NOMO-1 treated with dmso at 0.1 percent for 144 hours (cell line): Measurements from ENCODE around the gene TRABD2A.

Experiments used
- DNase-seq: peaks from one replicate; lab custom pipeline; 2025; ENCODE audit not compliant: unreplicated experiment; lab: John Stamatoyannopoulos, UW

Gene TRABD2A

DNA sequence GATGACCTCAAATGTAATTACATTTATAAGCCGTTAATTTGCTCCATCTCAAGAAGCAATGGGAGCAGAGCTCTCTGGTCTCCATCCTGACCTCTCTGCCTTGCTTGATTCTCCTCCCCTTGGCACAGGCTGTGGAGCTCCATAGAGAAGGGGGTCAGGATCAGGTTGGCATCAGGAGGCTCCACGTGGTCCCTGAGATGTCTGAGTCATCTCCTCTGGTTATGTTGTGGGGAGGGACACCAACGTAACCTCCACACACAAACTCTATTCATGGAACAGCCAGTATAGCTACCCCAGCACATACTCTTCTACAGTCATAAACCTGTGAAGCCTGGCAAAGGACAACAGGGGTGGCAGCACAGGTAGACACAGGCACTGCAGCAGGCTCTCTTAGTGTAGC lies 29.0 kb downstream of the TRABD2A start:
- DNase-seq: no peak

DNA sequence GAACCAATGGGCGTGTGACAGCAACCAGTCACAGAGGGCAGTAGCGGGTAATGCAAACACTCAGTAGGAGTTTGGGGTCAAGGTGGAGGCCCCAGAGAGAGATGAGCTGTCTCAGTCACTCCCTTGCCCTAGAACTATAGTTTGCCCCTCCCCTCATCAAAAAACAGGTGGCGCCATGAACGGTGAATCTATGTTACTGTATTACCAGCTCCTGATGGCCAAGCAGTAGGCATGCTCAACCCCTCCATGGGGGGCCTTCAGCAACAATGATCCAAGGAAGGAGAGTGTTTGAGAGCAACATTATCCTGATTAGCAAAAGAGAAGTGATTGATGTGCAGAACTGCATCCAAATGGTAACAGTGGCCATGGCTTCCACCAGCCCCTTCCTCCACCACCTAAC lies 30.4 kb downstream of the TRABD2A start:
- DNase-seq: no peak

DNA sequence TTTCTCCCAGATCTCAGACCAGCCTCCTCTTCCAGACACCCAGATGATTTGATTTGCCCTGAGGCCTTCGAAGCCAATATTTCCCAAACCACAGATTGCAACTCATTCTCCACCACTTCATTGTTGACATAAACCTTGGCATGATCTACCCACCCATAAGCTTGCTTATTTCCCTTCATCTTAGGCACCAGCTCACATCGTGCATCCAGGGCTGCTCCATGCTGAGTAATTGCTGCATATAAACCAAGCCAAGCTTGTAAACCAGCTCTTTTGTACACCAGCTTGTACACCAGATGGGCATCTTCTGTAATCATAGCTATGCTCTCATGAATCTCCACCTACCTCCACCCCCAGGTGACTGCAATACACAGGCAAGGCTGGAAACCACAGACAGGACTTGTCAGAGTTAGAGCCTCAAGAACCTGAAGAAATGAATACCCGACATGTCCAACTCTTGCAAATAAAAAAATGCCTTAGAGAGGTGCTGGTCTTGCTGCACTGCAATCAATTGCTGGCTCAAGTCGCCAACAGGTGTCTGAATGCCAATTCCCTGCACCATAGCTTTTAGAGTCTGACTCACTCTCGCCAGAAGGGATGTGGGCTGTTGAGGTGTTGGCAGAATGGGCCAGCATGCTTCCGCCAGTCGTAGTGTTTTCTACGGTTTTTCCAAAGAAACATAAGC lies 31.5 kb downstream of the TRABD2A start:
- DNase-seq: no peak

DNA sequence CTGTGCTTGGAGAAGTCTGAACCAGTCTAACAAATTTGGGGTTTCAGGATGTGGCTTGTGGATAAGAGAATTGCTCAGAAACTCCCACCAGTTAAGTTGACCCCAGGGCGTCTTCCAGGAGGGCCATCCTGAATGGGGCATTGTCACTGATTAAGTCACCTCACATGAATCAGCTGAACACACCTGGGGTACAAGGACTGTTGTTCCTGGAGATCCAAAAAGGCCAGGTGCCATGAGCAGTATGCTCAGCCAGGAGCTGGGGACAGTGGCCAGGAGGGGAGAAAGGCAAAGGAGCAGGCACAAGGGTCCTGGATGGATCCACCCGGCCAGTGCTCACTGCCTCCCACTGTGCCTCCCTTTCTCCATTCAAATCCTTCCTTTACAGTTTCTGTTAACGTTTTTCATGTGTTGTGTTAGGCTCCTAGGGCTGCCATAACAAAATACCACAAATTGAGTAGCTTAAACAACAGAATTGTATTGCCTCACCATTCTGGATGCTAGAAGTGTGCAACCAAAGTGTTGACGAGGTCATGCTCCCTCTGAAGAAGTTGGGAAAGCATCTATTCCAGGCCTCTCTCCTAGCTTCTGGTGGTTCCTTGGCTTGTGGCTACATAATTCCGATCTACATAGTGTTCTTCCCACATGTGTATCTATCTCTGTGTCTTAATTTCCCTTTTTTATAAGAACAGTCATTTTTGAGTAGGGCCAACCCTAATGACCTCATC lies 33.4 kb downstream of the TRABD2A start:
- DNase-seq: no peak

DNA sequence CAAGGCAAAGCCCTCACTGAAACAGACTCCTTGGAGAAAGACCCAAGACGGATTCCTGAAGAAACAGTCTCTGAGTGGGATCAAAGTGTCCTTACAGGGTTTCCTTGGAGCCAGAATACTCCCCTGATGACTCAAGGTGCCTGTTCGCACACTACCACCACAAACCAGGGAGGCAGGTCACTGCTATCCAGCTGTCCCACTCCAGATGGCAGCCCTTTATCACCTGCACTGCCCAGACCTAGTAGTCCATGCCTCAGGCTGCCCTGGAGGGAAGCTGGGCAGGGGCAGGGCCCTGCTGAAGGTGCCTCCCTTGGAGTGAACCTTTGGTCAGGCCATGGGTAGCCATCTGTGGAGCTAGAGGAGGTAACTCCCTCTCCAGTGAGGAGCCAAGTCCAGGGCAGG lies 34.1 kb downstream of the TRABD2A start:
- DNase-seq: no peak

DNA sequence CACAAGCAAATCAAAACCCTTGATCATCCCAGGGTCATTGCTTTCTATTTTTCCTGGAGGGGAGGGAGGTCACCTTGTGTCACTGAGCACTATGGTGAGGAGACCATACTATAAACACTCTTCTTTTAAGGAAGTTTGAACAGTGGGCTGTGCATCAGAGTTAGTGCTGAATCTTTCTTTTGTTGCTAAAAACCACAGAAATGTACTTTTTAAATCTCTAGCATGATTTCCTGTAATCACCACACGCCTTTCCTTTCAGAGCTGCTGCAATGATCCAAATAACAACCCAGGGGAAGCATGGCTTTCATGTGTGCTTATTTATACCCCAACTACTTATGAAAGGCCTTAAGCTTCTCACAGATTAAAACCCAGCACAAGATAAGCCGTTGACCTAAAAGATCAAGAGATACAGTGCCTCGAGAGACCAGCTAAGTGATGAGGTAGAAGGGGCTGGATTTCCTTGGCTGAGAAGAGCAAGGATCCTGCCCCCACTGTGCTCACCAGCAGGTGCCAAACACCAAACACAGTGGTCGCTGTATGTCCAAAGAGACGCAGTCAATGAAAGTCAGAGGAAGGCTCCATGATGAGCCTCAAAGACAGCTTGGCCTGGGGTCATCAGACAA lies 34.7 kb downstream of the TRABD2A start:
- no peak for DNase-seq

DNA sequence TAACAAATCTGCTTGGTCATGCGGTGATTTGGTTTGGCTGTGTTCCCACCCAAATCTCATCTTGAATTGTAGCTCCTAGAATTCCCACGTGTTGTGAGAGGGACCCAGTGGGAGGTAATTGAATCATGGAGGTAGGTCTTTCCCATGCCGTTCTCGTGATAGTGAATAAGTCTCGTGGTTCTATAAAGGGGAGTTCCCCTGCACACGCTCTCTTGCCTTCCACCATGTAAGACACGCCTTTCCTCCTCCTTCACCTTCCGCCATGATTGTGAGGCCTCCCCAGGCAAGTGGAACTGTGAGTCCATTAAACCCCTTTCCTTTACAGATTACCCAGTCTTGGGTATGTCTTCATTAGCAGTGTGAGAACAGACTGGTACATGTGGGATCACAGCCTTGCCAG lies 36.7 kb downstream of the TRABD2A start:
- DNase-seq: no peak

DNA sequence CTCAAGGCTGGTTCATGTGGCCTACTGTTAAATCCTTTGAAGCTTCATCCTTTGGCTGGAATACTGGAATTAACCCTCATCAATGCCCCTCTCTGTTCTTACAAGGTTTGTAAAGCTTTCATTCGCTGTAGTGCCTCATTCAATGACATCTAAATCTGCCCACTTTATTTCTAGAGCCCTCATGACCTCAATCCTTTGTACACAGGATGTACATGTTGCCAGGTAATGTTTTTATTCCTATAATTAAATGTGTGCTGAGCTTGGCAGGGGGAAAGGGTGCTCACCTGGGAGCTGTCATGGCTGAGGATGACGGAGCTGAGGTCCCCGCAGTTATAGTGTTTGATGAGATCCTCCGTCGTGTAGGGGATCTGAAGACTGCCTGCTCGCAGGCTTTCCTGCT lies 39.3 kb downstream of the TRABD2A start:
- DNase-seq: no peak

DNA sequence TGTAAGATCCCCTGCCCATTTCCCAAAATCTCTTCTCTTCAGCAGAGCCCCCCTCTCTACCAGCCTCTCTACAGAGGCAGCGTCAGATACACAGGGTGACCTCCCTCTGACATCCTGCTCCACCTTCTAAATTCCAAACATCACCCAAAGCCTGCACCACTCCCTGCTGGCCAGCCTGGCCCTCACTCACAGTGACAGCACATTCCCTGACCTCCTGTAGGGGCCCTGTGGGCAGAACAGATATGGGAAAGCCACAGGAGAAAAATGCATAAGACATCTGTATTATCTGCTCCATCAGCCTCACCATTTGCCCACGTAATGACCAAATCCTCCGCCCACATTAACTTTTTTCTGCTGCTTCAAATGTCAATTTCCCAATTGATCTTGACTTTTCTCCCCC lies 40.6 kb downstream of the TRABD2A start:
- DNase-seq: no peak

DNA sequence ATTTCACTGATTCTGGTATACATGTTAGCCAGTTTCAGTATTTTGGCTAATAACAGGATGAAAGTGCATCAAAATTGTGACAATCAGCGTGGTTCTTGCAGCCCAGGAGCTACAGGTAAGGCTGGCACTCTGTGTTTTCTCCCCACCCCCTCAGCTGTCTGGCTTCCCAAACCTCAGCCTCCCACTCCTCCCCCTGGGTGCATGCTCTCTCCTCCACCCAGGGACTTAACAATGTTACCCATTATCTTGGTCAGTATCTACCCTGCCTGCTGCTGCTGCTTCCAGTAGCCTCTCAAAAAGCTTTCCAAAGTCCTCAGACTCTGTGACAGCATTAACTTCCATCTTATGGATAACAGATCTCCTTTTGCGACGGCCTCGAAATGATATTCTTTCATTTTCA lies 41.0 kb downstream of the TRABD2A start:
- no peak for DNase-seq

DNA sequence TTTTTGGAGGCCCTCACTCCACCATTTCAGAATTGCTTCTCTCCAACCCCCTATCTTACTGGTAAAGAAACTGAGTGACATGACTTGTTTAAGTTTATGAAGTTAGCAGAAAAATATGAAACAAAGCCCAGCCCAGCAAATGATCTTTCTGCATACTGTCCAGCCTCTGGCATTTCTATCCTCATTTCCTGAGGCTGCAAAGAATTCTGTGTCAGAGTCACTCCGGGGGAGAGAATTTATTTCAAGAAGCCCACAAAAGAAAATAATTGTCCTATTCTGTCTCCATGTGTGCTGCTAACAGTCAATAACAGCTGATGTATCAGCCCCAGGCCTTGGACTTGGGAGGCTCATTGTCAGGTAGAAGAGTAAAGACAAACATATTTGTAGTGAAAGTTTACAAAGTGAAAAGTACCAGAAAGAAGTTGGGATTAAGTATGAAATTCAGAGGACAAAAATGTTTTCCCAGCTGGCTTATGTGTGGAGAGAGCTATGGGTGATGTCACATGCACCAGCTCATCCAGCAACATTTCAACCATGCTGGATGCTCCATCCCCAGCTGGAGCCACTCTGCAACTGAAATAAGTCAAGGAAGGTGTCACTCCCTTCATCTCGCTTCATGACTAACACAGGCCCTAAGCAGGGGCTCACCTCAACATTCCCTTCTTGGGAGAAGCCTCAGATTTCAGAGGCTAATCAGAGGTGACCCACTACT lies 42.3 kb downstream of the TRABD2A start:
- DNase-seq: no peak

DNA sequence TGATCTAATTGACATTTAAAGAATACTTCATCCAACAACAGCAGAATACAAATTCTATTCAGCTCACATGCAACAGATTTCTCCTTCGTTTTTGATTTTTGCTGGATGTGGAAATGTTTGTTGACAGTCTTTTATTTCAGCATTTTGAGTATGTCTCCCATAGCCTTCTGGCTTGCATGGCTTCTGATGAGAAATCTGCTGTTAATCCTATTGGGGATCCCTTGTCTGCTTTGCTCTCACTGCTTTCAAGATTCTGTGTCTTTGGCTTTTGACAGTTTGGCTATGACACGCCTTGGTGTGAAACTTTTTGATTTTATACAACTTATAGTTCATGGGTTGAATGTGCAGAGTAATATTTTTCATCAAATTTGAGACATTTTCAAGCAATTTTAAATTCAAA lies 44.7 kb downstream of the TRABD2A start:
- no peak for DNase-seq

DNA sequence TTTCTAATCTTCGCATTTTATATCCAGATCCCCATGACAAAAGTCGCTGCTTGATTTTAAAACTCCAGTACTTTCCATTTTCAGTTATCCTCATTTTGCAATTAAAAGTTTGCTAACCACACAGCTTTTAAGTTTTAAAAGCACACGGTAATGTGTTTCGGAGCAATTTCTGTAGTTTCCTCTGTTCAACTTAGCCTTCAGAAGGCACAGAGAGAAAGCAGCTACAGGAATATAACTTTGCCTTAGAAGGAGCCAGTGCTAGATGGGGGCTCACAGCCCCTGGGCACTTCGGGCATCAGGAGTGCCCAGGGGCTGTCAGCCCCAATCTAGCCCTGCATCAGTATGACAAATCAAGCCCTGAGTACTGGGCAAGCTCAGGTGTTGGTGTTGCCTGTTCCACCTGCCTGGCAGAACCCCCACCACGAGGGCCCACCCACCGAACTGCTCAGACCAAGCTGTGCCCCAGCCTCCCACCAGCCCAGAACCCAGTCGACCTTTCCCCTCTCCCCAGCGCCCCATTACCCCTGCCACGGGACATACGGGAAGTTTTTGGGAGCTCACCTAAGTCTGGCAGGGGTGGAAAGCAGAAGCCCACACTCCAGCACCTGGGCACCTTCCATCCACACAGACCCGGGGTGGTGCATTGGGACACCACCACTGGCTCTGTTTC lies 47.3 kb downstream of the TRABD2A start:
- DNase-seq: no peak

DNA sequence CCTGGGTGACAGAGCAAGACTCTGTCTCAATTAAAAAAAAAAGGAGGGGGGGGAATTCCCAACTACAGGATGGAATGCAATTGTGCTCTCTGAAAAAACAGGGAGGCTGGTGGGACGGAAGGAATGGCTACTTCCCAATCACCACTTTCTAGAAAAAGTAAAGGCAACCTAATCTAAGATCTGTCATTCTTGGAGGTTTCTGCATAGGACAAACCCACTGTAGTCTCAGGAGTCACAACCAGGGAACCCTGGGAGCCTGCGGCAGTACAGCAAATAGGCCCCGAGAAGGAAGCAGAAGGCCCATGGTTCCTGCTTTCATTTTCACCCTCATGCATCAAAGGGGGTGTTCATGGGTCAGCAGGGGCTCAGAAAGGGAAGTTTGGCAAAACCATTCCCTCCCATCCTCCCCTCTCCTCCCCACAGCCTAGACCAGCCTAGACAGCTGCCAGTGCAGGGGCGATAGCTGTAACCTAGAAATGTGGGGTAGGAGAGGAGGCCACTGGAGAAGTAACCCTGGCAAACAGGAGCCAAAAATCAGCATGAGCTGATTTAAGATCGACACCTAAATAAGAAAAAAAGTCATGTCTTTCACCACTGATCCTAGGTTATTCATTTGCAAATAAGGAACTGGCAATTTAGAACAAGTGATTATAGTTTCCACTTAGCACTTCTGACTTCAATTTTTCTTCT lies 48.0 kb downstream of the TRABD2A start:
- DNase-seq: peak; percentile 92

DNA sequence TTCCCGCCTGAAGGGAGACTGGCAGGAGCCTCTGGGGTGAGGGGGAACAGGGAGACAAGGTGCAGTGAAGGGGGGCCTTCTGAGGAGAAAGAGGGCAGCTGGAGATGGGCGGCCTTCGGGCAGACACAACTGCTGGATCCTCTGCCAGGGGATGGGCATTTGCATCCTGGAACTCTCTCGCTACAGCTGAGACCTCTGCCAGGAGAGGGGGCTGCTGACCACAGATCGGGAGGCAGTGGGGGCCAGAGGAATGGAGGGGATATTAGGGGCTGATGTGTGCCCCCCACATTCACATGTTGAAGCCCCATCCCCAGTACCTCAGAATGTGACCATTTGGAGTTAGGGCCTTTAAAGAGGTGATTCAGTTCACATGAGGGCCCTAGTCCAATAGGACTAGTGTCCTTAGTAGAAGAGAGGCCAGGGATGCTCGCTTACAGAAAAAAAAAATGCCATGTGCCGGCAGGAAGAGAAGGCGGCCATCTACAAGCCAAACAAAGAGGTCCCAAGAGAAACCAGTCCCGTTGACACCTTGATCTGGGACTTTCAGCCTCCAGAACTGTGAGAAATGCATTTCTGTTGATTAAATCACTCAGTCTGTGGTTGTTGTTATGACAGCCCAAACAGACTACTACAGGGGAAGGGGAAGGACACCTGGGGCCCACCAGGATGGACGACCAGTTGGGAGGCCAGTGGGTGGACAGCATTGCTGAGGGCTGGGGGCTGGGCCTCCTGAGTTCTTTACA lies 50.0 kb downstream of the TRABD2A start:
- DNase-seq: no peak

DNA sequence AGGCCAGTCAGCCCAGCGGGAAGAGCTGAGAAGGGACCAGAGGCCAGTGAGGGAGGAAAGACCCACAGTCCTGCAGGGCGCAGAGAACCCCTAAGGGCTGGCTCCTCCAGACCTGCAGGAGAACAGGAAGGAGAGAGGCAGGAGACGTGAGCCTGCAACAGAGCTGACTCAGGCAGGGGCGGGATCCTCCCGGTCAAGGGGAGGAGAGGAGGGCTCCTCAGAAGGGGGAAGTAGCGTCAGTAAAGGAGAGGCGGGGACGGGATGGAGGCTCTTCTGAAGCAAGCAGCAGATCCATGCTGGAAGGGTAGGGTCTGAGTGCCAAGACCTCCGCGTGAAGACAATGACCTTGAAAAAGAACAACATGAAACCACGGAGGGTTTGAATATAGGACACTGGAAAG lies 50.8 kb downstream of the TRABD2A start:
- DNase-seq: peak; percentile 92

DNA sequence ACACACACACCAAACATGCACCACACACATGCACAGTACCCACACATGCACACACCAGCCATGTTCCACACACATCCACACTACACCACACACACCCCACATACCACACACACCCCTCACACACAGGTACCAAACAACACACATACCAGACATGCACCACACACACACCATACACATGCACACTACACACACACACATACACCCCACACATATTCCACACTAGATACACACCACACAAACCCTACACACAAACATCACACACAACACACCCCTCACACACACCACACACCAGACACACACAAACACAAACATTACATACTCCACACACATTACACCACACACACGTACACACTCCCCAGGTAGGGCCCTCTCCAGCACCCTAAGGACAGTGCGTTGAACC lies 51.2 kb downstream of the TRABD2A start:
- DNase-seq: no peak

DNA sequence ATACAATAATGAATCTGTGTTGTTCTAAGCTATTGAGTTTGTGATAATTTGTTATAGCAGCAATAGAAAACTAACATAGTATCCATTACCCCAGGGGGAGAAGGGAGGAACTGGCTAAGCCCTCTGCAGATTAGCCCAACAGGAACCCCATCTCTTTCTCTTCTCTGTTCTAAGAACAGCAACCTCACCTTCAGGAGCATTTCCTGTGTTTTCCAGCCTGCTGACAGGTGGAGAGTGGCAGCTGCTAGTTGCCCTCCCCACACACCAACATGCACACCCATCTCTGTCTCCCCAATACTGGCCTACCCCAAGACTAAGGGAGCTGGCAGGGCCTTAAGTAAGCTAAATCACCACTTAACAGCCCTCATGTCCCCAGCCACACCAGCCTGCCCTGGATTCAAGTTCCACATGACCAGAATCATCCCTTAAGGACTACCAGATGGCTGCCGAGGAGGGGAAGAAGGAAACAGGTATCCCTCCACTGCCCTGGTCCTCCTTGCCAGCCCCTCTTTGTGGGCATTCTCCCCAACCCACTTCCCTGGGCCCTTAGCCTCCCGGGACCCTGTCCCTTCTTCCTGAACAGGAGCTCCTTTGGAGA lies 52.8 kb downstream of the TRABD2A start:
- DNase-seq: no peak

DNA sequence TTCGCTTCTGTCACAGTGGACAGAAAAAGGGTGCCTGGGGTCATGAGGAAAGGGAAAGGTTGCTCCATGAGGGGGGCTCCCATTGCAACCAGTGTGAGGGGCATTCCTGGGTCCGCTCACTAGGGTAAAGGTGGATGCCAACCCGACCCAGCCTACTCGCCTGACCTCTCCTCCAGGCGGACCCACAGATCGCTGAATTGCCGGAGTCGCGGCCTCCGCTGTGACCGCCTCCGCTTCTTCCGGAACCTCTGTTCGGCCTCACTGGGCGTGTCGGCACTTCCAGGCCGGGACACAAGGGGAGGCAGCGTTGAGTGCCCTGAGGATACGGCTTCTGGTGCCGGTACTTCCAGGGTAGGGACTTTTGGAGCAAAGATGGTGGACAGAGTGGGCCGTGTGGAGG lies 57.1 kb downstream of the TRABD2A start:
- DNase-seq: no peak

DNA sequence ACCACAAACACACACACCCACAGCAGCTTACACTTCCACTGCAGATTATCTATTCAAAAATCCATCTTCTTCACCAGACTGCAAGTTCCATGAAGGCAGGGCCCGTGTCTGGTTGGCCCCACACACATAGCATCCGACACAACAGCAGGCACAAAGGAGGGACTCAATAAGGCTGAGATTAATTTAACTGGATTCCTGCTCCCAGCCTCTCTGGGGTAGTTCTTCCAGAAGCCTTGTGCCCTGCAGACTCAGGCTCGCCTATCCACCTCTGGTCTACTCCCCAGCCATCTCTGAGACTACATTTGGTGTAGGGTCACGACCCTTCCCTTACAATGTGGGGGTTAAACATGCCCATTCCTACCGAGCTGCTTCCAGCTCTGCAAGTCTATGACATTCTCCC lies 57.7 kb downstream of the TRABD2A start:
- DNase-seq: no peak
